Measurements from ENCODE around the gene MSRB3. TPM values are rescaled to one million over a fixed set of nuclear protein-coding genes. Genes with fewer than 3 reads are reported as not detected.

Gene MSRB3
- total RNA-seq: not detected in 2 replicates
- 1.3 TPM for total RNA-seq (2013)
- not detected in 2 replicates for polyA plus RNA-seq
- 0.57 TPM in 1 of 2 replicates, not detected in the other for polyA minus RNA-seq

- Histone ChIP-seq H4K20me1 (ENCODE audit: control insufficient read depth, insufficient read depth, low read length, poor library complexity, severe bottlenecking) (no peaks in the 10 kb centered on the region), H3K4me1 (ENCODE audit: control insufficient read depth in 2 of 2, insufficient read depth in 2 of 2, low read length in 2 of 2) (peaks cover 13 to 20% of the 10 kb centered on the region in 2 donors), H3K27ac (ENCODE audit: low read length in 2 of 2) (peak within 1 kb of the TSS in 1 of 2 donors; percentile 23), H3K9me3 (ENCODE audit: control extremely low read depth in 1 of 3, control insufficient read depth in 2 of 3, insufficient read depth in 1 of 3, low read length in 2 of 3) (no peaks in the 10 kb centered on the region), H3K4me2 (replicated peaks; ENCODE audit: low read depth, low read length, poor library complexity, severe bottlenecking) (peak within 1 kb of the TSS; percentile 92), H3K9ac (ENCODE audit: low read length) (peak within 1 kb of the TSS; percentile 67), H3K79me2 (ENCODE audit: control insufficient read depth, insufficient read depth, low read length) (no peaks in the 10 kb centered on the region), H3K36me3 (replicated peaks in 1 of 2; ENCODE audit: control extremely low read depth in 1 of 2, control insufficient read depth in 1 of 2, extremely low read depth in 1 of 2, insufficient read depth in 2 of 2, low read length in 1 of 2) (no peaks in the 10 kb centered on the region), H3K4me3 (ENCODE audit: control extremely low read depth in 1 of 5, extremely low read depth in 1 of 5, insufficient read depth in 1 of 5, low read depth in 2 of 5, low read length in 4 of 5) (peak within 1 kb of the TSS; percentile 47 to 70 (median 61)), H3K27me3 (replicated peaks in 1 of 4; ENCODE audit: control extremely low read depth in 1 of 4, control insufficient read depth in 3 of 4, insufficient read depth in 4 of 4, low read length in 3 of 4) (peaks cover 0 to 37% (median 21%) of the 10 kb centered on the region in 4 experiments), H2AFZ (ENCODE audit: insufficient read depth, low read depth, low read length, poor library complexity, severe bottlenecking) (peak within 1 kb of the TSS; percentile 80)
- ChIA-PET POLR2A (no interaction called here), CTCF (no interaction called here)
- H3K27me3 Mint-ChIP-seq: peaks cover 44% of the 10 kb centered on the region
- H3K9me3 Mint-ChIP-seq (ENCODE audit: insufficient read depth): no peaks in the 10 kb centered on the region
- H3K27ac Mint-ChIP-seq: no peak within 1 kb of the TSS
- under 1% methylated on average over 83 of the region's 85 CpGs for WGBS (ENCODE audit: insufficient coverage)
- H3K4me1 Mint-ChIP-seq: peaks cover 9% of the 10 kb centered on the region
- ATAC-seq (ENCODE audit: low read depth) (peak; percentile 28), DNase-seq (peak; percentile 53)
- intact Hi-C loops (cut with micrococcal nuclease): no loop called here
- H3K4me3 Mint-ChIP-seq: peak within 1 kb of the TSS; percentile 82
- TF ChIP-seq CTCF (IDR thresholded peaks at IDR 0.05) (no peak), EZH2 (IDR thresholded peaks at IDR 0.05; ENCODE audit: borderline replicate concordance, insufficient read depth, low read depth, low read length, poor library complexity, severe bottlenecking) (peak; percentile 24)
Observed at GRCh38 chr12:65278576-65279368, at the start of gene MSRB3. TSS of gene MSRB3 (plus strand) at chr12:65278683. CDS start at chr12:65308580, 29,897 bp downstream.

GRCh38 chr12:65229441-65229840 lies 49.0 kb upstream of the MSRB3 start:
- Histone ChIP-seq H3K9me3 (ENCODE audit: control extremely low read depth in 1 of 3, control insufficient read depth in 2 of 3, insufficient read depth in 1 of 3, low read length in 2 of 3) (peaks cover 0 to 10% (median 8%) of the 10 kb centered on the region in 3 donors), H3K79me2 (ENCODE audit: control insufficient read depth, insufficient read depth, low read length) (peaks cover 71% of the 10 kb centered on the region), H3K9ac (ENCODE audit: low read length) (no peak overlapping the region), H2AFZ (ENCODE audit: insufficient read depth, low read depth, low read length, poor library complexity, severe bottlenecking) (no peak overlapping the region), H3K4me1 (ENCODE audit: control insufficient read depth in 2 of 2, insufficient read depth in 2 of 2, low read length in 2 of 2) (peaks cover 0 to 2% of the 10 kb centered on the region in 2 donors), H4K20me1 (ENCODE audit: control insufficient read depth, insufficient read depth, low read length, poor library complexity, severe bottlenecking) (peaks cover 26% of the 10 kb centered on the region), H3K4me3 (ENCODE audit: control extremely low read depth in 1 of 5, extremely low read depth in 1 of 5, insufficient read depth in 1 of 5, low read depth in 2 of 5, low read length in 4 of 5) (no peak overlapping the region), H3K27me3 (replicated peaks in 1 of 4; ENCODE audit: control extremely low read depth in 1 of 4, control insufficient read depth in 3 of 4, insufficient read depth in 4 of 4, low read length in 3 of 4) (no peaks in the 10 kb centered on the region), H3K36me3 (replicated peaks in 1 of 2; ENCODE audit: control extremely low read depth in 1 of 2, control insufficient read depth in 1 of 2, extremely low read depth in 1 of 2, insufficient read depth in 2 of 2, low read length in 1 of 2) (peaks cover 13 to 18% of the 10 kb centered on the region in 2 experiments), H3K4me2 (replicated peaks; ENCODE audit: low read depth, low read length, poor library complexity, severe bottlenecking) (no peak overlapping the region), H3K27ac (ENCODE audit: low read length in 2 of 2) (no peak overlapping the region)
- POLR2A ChIA-PET: no interaction called here
- Mint-ChIP-seq H3K9me3 (ENCODE audit: insufficient read depth) (peaks cover 8% of the 10 kb centered on the region), H3K27me3 (no peaks in the 10 kb centered on the region), H3K27ac (no peak overlapping the region), H3K4me1 (peaks cover 15% of the 10 kb centered on the region), H3K4me3 (no peak overlapping the region)
- no peak for TF ChIP-seq EZH2 (IDR thresholded peaks at IDR 0.05; ENCODE audit: borderline replicate concordance, insufficient read depth, low read depth, low read length, poor library complexity, severe bottlenecking)
- no peak for TF ChIP-seq CTCF (IDR thresholded peaks at IDR 0.05)
- intact Hi-C loops (cut with micrococcal nuclease): no loop called here
- WGBS (ENCODE audit: insufficient coverage): no CpG with 5 or more reads among the region's 1 CpG
- no peak for DNase-seq
- CTCF ChIA-PET: interaction anchor here (1.5 kb wide), 1 partner anchor 338 kb away, joined by 5 read pairs; no protein-coding TSS in a partner anchor
- ATAC-seq (ENCODE audit: low read depth): no peak

Data from B cell (primary cell).